ENCODE measurements around the gene SCYGR3.

DNA sequence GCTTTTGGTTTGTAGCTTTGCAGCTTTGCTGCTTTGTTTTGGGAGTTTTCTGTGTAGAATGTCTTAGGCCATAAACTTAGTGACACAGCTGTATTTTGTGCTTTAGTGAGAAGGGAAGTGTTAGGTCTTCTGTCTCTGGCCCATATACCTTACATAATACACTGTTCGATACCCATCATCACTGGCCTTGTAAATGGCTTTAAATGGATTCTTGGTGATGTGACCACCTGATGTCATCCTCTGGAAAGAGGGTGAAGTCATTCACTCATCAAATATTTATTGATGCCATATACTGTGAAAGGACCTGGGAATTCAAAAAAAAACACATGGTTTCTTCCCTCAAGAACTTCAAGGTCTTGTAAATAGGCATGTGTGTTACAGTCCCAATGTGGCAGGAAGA is 34.8 kb downstream of the SCYGR3 start:
- TF ChIP-seq, protein P1, sequence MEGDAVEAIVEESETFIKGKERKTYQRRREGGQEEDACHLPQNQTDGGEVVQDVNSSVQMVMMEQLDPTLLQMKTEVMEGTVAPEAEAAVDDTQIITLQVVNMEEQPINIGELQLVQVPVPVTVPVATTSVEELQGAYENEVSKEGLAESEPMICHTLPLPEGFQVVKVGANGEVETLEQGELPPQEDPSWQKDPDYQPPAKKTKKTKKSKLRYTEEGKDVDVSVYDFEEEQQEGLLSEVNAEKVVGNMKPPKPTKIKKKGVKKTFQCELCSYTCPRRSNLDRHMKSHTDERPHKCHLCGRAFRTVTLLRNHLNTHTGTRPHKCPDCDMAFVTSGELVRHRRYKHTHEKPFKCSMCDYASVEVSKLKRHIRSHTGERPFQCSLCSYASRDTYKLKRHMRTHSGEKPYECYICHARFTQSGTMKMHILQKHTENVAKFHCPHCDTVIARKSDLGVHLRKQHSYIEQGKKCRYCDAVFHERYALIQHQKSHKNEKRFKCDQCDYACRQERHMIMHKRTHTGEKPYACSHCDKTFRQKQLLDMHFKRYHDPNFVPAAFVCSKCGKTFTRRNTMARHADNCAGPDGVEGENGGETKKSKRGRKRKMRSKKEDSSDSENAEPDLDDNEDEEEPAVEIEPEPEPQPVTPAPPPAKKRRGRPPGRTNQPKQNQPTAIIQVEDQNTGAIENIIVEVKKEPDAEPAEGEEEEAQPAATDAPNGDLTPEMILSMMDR (IDR thresholded peaks at IDR 0.05; ENCODE audit: control extremely low read depth in 1 of 3, insufficient read depth in 1 of 3, low read depth in 1 of 3, low read length in 3 of 3): no peak
- no peak for TF ChIP-seq CHD1 (IDR thresholded peaks at IDR 0.05; ENCODE audit: low read depth, low read length)
- TF ChIP-seq RAD21 (IDR thresholded peaks at IDR 0.05 in 1 of 2, conservative IDR thresholded peaks at IDR 0.05 in 1 of 2; ENCODE audit: low read depth in 2 of 2, low read length in 2 of 2): no peak
- TF ChIP-seq POLR2A (IDR thresholded peaks at IDR 0.05; ENCODE audit: control extremely low read depth in 1 of 2, low read depth in 2 of 2, low read length in 2 of 2): no peak
